HEK293 (cell line): Measurements from ENCODE around the gene MACO1.

Experiments
- KLF9 ChIP-seq: fragments of 450-650 bp; formaldehyde crosslinking; IDR thresholded peaks from 2 replicates; pipeline ENCODE4 v1.5.1; 2016; ENCODE audit warnings: missing biosample characterization, missing genetic modification characterization, low read depth
- YY1 ChIP-seq: fragments of 450-650 bp; formaldehyde crosslinking; IDR thresholded peaks from 2 replicates; pipeline ENCODE4 v1.5.1; 2018; ENCODE audit warnings: missing biosample characterization, missing genetic modification characterization
- ZBTB1 ChIP-seq: fragments of 450-650 bp; formaldehyde crosslinking; IDR thresholded peaks from 2 replicates; pipeline ENCODE4 v1.5.1; 2016; ENCODE audit warnings: missing biosample characterization, missing genetic modification characterization
- ZBTB7A ChIP-seq: fragments of 450-650 bp; formaldehyde crosslinking; IDR thresholded peaks from 2 replicates; pipeline ENCODE4 v1.5.1; 2016; ENCODE audit warnings: low read depth, missing biosample characterization, missing genetic modification characterization
- ZNF184 ChIP-seq: fragments of 450-650 bp; IDR thresholded peaks from 2 replicates; pipeline ENCODE4 v1.5.1; 2018; ENCODE audit warnings: missing biosample characterization, mild to moderate bottlenecking, missing genetic modification characterization
- ZNF658 ChIP-seq: fragments of 450-650 bp; formaldehyde crosslinking; IDR thresholded peaks from 2 replicates; pipeline ENCODE4; 2016; ENCODE audit warnings: missing biosample characterization, missing genetic modification characterization
- ZNF785 ChIP-seq: fragments of 450-650 bp; formaldehyde crosslinking; IDR thresholded peaks from 2 replicates; pipeline ENCODE4 v1.5.1; 2016; ENCODE audit warnings: missing biosample characterization, missing genetic modification characterization

- TF ChIP-seq ZNF184 (tag by site-specific recombination): no peak
- TF ChIP-seq ZNF658 (tag by site-specific recombination): no peak
- TF ChIP-seq KLF9 (tag by site-specific recombination): no peak
- no peak for TF ChIP-seq ZBTB1
- no peak for TF ChIP-seq ZBTB7A
- no peak for TF ChIP-seq ZNF785
- no peak for TF ChIP-seq YY1 (tag by site-specific recombination)
Measured at GRCh38 chr1:25513666-25514065, 83.0 kb downstream of the MACO1 start.
